ENCODE results near the gene PPP1R2B.

DNA sequence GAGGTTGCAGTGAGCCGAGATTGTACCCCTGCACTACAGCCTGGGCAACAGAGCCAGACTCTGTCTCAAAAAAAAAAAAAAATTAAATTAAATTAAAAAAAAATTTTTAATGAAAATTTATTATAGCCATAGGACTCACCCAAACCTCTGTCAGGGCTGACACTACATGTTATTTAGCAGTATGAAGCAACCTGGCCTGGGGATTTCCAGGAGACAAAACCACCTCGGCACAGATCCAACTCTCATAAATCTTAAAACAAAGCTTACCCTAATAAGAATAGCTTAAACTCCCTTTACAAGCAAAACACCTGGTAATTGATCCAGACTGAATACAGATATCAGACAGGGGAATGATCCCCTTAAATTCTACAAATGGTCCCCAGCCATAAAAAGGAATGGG, 38.4 kb downstream of the PPP1R2B start:
- TF ChIP-seq, protein P1, sequence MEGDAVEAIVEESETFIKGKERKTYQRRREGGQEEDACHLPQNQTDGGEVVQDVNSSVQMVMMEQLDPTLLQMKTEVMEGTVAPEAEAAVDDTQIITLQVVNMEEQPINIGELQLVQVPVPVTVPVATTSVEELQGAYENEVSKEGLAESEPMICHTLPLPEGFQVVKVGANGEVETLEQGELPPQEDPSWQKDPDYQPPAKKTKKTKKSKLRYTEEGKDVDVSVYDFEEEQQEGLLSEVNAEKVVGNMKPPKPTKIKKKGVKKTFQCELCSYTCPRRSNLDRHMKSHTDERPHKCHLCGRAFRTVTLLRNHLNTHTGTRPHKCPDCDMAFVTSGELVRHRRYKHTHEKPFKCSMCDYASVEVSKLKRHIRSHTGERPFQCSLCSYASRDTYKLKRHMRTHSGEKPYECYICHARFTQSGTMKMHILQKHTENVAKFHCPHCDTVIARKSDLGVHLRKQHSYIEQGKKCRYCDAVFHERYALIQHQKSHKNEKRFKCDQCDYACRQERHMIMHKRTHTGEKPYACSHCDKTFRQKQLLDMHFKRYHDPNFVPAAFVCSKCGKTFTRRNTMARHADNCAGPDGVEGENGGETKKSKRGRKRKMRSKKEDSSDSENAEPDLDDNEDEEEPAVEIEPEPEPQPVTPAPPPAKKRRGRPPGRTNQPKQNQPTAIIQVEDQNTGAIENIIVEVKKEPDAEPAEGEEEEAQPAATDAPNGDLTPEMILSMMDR (IDR thresholded peaks at IDR 0.05; ENCODE audit: insufficient read depth, low read length), result no peak
- TF ChIP-seq POLR2AphosphoS5 (IDR thresholded peaks at IDR 0.05; ENCODE audit: low read depth), result no peak
- no peak for TF ChIP-seq REST (IDR thresholded peaks at IDR 0.05; ENCODE audit: insufficient replicate concordance, low read depth)
- no peak for TF ChIP-seq SPI1 (IDR thresholded peaks at IDR 0.05; ENCODE audit: borderline replicate concordance, low read depth)
